ENCODE measurements around the gene BCAP31.
"Not testable (repeated sequence)": the region's sequence is repeated elsewhere in the genome, so short reads cannot be mapped to it uniquely, and the experiment has no call there.

BCAP31 gene

GRCh38 chrX:153709726-153710674 lies 14.2 kb downstream of the BCAP31 start:
- no peak for DNase-seq (ENCODE audit: low read depth in 2 of 2)

- no peak for DNase-seq (ENCODE audit: low read depth in 2 of 2)
Measured at GRCh38 chrX:153708415-153708814, 15.8 kb downstream of the BCAP31 start.

- no peak for DNase-seq (ENCODE audit: low read depth in 2 of 2)
Measured at GRCh38 chrX:153707406-153707805, 16.8 kb downstream of the BCAP31 start.

GRCh38 chrX:153706799-153707198 lies 17.4 kb downstream of the BCAP31 start:
- DNase-seq (ENCODE audit: low read depth in 2 of 2): no peak

- DNase-seq (ENCODE audit: low read depth in 2 of 2): not testable (repeated sequence)
Measured at GRCh38 chrX:153705403-153706060, 18.7 kb downstream of the BCAP31 start.

GRCh38 chrX:153704631-153705402 lies 19.4 kb downstream of the BCAP31 start:
- DNase-seq (ENCODE audit: low read depth in 2 of 2): not testable (repeated sequence)

GRCh38 chrX:153704021-153704526 lies 20.1 kb downstream of the BCAP31 start:
- DNase-seq (ENCODE audit: low read depth in 2 of 2): no peak

- DNase-seq (ENCODE audit: low read depth in 2 of 2): no peak
Measured at GRCh38 chrX:153703036-153703370, 21.2 kb downstream of the BCAP31 start.

GRCh38 chrX:153702336-153703035 lies 21.7 kb downstream of the BCAP31 start:
- DNase-seq (ENCODE audit: low read depth in 2 of 2): no peak

GRCh38 chrX:153701706-153702105 lies 22.5 kb downstream of the BCAP31 start:
- DNase-seq (ENCODE audit: low read depth in 2 of 2): no peak

GRCh38 chrX:153700967-153701366 lies 23.2 kb downstream of the BCAP31 start:
- no peak for DNase-seq (ENCODE audit: low read depth in 2 of 2)

- no peak for DNase-seq (ENCODE audit: low read depth in 2 of 2)
Measured at GRCh38 chrX:153700376-153700945, 23.7 kb downstream of the BCAP31 start.

GRCh38 chrX:153699784-153700371 lies 24.3 kb downstream of the BCAP31 start:
- not testable (repeated sequence) for DNase-seq (ENCODE audit: low read depth in 2 of 2)

GRCh38 chrX:153699210-153699783 lies 24.9 kb downstream of the BCAP31 start:
- not testable (repeated sequence) for DNase-seq (ENCODE audit: low read depth in 2 of 2)

GRCh38 chrX:153697924-153698865 lies 26.0 kb downstream of the BCAP31 start:
- no peak for DNase-seq (ENCODE audit: low read depth in 2 of 2)

- DNase-seq (ENCODE audit: low read depth in 2 of 2): not testable (repeated sequence)
Measured at GRCh38 chrX:153696986-153697722, 27.0 kb downstream of the BCAP31 start.

GRCh38 chrX:153696538-153696937 lies 27.6 kb downstream of the BCAP31 start:
- DNase-seq (ENCODE audit: low read depth in 2 of 2): not testable (repeated sequence)

GRCh38 chrX:153696100-153696499 lies 28.1 kb downstream of the BCAP31 start:
- DNase-seq (ENCODE audit: low read depth in 2 of 2): no peak

All from stimulated activated CD8-positive, alpha-beta memory T cell treated with anti-CD3 and anti-CD28 coated beads, Interleukin-15, amount 100 ng/mL, for 4 hours (primary cell).